Measurements from ENCODE around the gene LIMS2. TPM values are rescaled to one million over a fixed set of nuclear protein-coding genes. Genes with fewer than 3 reads are reported as not detected.

The LIMS2 gene
- total RNA-seq, 1 donor = 28.9 TPM

DNA sequence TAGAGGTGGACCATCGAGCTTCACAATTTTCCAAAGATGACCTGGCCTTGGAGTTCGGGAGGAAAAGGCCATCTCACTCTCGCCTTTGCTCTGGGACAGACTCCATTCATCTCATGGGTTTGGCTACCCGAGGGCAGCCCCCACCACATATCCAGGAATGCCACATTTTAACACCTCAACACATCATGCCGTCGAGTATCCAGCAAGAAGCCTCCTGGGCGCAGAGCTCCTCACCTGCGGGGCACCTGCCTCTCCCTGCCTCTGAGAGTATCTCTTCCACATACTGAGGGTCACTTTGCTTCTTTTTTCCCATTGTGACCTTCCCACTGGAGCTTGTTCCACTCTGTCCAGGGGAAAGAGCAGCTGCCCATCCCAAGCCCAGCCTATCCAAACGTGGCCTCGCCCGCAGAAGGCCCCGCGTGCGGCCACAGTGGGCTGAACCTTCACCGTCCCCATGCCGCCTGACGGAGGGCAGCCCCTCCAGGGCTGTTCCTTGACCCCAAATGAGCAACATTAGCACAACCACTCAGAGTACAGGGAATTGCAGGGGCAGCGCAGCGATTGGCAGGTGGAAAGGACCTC is 5.5 kb upstream of the LIMS2 start:
- H3K4me3 ChIP-seq (ENCODE audit: low read depth, low read length) = no peak overlapping the region
- TF ChIP-seq, protein P1, sequence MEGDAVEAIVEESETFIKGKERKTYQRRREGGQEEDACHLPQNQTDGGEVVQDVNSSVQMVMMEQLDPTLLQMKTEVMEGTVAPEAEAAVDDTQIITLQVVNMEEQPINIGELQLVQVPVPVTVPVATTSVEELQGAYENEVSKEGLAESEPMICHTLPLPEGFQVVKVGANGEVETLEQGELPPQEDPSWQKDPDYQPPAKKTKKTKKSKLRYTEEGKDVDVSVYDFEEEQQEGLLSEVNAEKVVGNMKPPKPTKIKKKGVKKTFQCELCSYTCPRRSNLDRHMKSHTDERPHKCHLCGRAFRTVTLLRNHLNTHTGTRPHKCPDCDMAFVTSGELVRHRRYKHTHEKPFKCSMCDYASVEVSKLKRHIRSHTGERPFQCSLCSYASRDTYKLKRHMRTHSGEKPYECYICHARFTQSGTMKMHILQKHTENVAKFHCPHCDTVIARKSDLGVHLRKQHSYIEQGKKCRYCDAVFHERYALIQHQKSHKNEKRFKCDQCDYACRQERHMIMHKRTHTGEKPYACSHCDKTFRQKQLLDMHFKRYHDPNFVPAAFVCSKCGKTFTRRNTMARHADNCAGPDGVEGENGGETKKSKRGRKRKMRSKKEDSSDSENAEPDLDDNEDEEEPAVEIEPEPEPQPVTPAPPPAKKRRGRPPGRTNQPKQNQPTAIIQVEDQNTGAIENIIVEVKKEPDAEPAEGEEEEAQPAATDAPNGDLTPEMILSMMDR (IDR thresholded peaks at IDR 0.05; ENCODE audit: insufficient read depth, low read depth, low read length) = no peak
- DNase-seq (ENCODE audit: low read depth) = no peak

DNA sequence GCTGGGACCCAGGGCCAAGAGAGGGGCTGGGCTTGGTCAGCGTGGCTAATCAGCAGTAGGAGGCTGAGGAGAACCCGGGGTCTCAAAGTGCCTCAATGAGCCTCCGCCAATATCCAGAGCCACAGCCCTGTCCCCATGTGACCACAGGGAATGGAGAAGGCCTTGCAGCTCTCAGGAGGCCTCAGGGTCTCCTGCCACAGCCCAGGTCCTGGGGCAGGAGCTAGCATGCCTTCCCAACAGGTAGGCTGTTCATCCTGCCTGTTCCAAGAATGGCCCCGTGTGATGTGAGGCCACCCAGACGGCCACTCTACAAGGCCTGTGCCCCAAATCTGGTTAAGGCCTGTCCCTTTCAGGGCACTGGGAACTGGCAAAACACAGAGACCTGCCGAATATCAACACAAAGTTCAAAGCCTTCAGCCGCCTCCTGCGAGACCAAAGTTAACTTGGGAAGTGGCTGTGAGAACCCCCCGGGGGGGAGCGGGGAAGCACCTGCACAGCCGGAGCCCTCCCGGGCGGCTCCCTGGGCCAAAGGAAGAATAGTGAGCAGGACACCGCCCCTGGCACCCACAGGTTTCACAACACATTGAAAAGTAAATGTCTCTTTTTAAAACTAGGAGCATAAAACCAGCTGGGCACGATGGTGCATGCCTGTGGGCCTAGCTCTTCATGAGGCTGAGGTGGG is 4.5 kb upstream of the LIMS2 start:
- TF ChIP-seq, protein P1 (IDR thresholded peaks at IDR 0.05; ENCODE audit: insufficient read depth, low read depth, low read length) = no peak
- no peak overlapping the region for H3K4me3 ChIP-seq (ENCODE audit: low read depth, low read length)
- no peak for DNase-seq (ENCODE audit: low read depth)

DNA sequence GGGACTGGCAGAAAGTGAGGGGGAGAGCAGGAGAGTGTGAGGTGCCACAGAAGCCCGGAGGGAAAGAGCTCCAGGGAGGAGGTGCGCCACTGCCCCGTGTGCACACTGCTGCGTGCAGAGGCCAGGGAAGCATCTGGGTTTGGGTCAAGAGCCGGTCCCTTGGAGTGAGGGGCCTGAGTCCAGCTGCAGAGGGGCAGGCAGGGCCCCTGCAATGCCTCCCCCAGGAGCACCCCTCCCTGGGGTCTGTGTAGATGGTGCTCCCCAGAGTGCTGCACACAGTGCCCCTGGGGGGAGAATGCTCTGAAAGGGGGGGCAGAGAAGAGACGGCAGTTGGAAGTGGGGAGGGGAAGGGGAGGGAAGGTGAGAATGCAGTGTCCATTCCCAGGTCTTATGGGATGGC is 3.7 kb upstream of the LIMS2 start:
- DNase-seq (ENCODE audit: low read depth) = no peak
- no peak overlapping the region for H3K4me3 ChIP-seq (ENCODE audit: low read depth, low read length)
- TF ChIP-seq, protein P1 (IDR thresholded peaks at IDR 0.05; ENCODE audit: insufficient read depth, low read depth, low read length) = no peak

DNA sequence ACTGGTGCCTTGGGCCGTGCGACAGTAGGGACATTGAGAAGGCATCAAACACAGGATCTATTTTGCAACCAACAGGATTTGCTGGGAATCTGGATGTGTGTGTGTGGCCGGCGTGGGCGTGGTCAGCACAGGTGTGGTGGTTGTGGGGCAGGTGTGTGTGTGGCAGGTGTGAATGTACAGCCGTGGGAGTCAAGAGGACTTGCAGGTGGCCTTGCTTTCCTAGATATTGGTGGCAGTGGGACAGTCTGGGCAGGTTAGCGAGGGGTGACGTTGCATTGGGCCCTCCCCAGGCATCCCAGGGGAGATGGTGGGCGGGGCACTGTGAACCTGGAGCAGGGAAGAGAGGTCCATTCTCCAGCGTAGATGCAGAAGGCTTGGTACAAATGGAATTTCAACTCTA is 3.2 kb upstream of the LIMS2 start:
- TF ChIP-seq, protein P1 (IDR thresholded peaks at IDR 0.05; ENCODE audit: insufficient read depth, low read depth, low read length) = no peak

DNA sequence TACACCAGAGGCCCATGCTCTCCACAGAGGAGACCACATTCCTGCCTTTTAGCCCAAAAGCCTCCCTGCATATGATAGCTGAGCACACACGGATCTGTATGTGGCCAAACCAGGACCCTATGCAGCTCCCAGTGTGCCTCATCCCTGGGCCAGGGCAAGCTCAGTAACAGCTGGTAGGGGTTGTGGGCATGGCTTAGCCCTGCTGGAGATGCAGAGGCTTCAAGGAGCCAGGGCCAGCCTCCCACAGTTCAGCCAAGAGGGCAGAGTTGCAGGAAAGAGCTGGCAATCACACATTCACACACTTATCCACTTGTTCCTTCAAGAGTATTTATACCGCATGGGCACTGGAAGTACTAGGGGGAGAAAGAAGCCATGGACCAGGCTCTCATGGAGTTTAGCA is 1.6 kb upstream of the LIMS2 start:
- TF ChIP-seq, protein P1 (IDR thresholded peaks at IDR 0.05; ENCODE audit: insufficient read depth, low read depth, low read length) = no peak
- no peak for DNase-seq (ENCODE audit: low read depth)
- H3K4me3 ChIP-seq (ENCODE audit: low read depth, low read length) = no peak overlapping the region

More for the DNA sequence above, 3.2 kb upstream of the LIMS2 start:
- no peak for DNase-seq (ENCODE audit: low read depth)
- H3K4me3 ChIP-seq (ENCODE audit: low read depth, low read length) = no peak overlapping the region

DNA sequence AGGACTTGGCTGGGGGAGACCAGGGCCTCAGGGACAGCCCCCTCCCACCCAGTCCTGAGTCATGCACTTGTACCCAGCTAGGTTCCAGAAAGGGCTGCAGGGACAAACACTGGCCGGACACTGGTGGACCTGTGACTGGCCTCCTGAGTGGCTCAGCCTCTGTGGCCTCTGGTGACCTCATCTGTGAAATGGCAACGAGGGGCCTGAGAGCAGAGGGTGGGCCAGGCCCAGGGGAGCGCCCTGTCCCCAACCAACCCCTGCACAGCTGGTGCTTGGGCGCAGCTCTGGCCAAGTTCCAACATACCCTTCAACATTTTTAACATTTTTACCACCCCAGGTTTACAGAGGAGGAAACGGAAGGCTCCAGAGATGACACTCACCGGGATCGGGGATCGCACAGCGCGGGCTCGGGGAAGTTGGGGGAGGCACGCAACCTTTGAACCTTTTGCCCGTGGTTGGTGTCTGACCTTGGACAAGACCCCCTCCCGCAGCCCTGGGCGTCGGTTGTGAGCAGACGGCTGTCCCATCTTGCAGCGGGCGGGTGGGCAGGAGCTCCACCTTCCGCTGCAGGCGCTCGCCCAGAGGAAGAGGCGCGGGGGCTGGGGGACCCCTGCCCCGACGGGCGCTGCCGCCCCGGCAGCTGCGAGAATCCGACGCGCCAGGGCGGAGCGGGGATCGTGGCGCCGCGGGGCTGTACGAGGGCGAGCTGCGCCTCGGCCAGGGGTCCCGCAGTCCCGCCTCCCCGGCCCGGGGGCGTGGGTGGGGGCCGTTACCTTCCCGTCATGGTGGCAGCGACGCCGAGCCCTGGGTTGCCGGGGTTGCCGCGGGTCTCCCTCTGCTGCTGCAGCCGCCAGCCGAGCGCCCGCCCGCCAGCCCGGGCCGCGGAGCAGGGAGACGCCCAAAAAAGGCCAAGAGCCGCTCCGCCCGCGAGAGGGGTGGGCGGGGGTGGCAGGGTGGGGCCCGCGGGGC is 805 bp downstream of the LIMS2 start:
- TF ChIP-seq, protein P1 (IDR thresholded peaks at IDR 0.05; ENCODE audit: insufficient read depth, low read depth, low read length) = no peak
- no peak for DNase-seq (ENCODE audit: low read depth)
- H3K4me3 ChIP-seq (ENCODE audit: low read depth, low read length) = peak overlapping the region; percentile 77

Measured in fibroblast of villous mesenchyme (primary cell).